GM12872 (cell line): Measurements from ENCODE around the gene GMPPB.

Experiments
- CTCF ChIP-seq: IDR thresholded peaks from 3 replicates; pipeline ENCODE4 v1.5.1; 2011; ENCODE audit warnings: low read depth, mild to moderate bottlenecking, low read length, moderate library complexity; ENCODE audit not compliant: insufficient read depth

GMPPB gene

GRCh38 chr3:49709852-49710251 lies 13.9 kb downstream of the GMPPB start:
- TF ChIP-seq CTCF: no peak

- no peak for TF ChIP-seq CTCF
Observed at GRCh38 chr3:49707113-49707480, 16.7 kb downstream of the GMPPB start.

- no peak for TF ChIP-seq CTCF
Observed at GRCh38 chr3:49706456-49707112, 17.2 kb downstream of the GMPPB start.

- no peak for TF ChIP-seq CTCF
Observed at GRCh38 chr3:49705390-49705960, 18.3 kb downstream of the GMPPB start.

GRCh38 chr3:49704629-49705028 lies 19.1 kb downstream of the GMPPB start:
- TF ChIP-seq CTCF: no peak

GRCh38 chr3:49703956-49704355 lies 19.8 kb downstream of the GMPPB start:
- no peak for TF ChIP-seq CTCF

GRCh38 chr3:49703443-49703927 lies 20.3 kb downstream of the GMPPB start:
- TF ChIP-seq CTCF: peak; percentile 95
